Measurements from ENCODE around the gene LINGO1. TPM values are rescaled to one million over a fixed set of nuclear protein-coding genes. Genes with fewer than 3 reads are reported as not detected.

LINGO1 gene
- total and polyA plus RNA-seq, 9 of the 15 experiments (the other 6 are each of a cell fraction or from before 2014, with no cell fraction given), result 0.07 to 15.3 (median 2.1) TPM

GRCh38 chr15:77633134-77633912 is 611 bp upstream of the LINGO1 start (continued):
- TF ChIP-seq, protein P1, sequence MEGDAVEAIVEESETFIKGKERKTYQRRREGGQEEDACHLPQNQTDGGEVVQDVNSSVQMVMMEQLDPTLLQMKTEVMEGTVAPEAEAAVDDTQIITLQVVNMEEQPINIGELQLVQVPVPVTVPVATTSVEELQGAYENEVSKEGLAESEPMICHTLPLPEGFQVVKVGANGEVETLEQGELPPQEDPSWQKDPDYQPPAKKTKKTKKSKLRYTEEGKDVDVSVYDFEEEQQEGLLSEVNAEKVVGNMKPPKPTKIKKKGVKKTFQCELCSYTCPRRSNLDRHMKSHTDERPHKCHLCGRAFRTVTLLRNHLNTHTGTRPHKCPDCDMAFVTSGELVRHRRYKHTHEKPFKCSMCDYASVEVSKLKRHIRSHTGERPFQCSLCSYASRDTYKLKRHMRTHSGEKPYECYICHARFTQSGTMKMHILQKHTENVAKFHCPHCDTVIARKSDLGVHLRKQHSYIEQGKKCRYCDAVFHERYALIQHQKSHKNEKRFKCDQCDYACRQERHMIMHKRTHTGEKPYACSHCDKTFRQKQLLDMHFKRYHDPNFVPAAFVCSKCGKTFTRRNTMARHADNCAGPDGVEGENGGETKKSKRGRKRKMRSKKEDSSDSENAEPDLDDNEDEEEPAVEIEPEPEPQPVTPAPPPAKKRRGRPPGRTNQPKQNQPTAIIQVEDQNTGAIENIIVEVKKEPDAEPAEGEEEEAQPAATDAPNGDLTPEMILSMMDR (IDR thresholded peaks at IDR 0.05 in 2 of 3, conservative IDR thresholded peaks at IDR 0.05 in 1 of 3; ENCODE audit: insufficient read depth in 2 of 3, low read depth in 1 of 3, low read length in 3 of 3), result peak; percentile 100
- TF ChIP-seq RBM14 (IDR thresholded peaks at IDR 0.05; ENCODE audit: borderline replicate concordance, insufficient read depth, low read depth, low read length), result 0 out of 2 replicates have a peak, but pooled peaks have one; percentile 84
- peak; percentile 68; the same call in 1 of the 2 replicates for TF ChIP-seq ESRRA (IDR thresholded peaks at IDR 0.05; ENCODE audit: borderline replicate concordance, low read depth)
- no peak for TF ChIP-seq SMAD2 (IDR thresholded peaks at IDR 0.05; ENCODE audit: low read depth, low read length)
- TF ChIP-seq HEY1 (CRISPR knock-in tag; IDR thresholded peaks at IDR 0.05; ENCODE audit: borderline replicate concordance), result no peak
- TF ChIP-seq CXXC5 (CRISPR knock-in tag; IDR thresholded peaks at IDR 0.05), result peak; percentile 16
- TF ChIP-seq SRSF9 (IDR thresholded peaks at IDR 0.05; ENCODE audit: borderline replicate concordance, low read depth, low read length), result no peak
- TF ChIP-seq ZNF354B (CRISPR knock-in tag; IDR thresholded peaks at IDR 0.05), result no peak
- no peak for TF ChIP-seq CREB5 (CRISPR knock-in tag; IDR thresholded peaks at IDR 0.05)
- no peak for TF ChIP-seq U2AF1 (optimal IDR thresholded peaks at IDR 0.05; ENCODE audit: low read depth, low read length)
- TF ChIP-seq YBX1 (IDR thresholded peaks at IDR 0.05), result no peak
- no peak for TF ChIP-seq NFE2L1 (tag; IDR thresholded peaks at IDR 0.05; ENCODE audit: borderline replicate concordance, low read depth)
- TF ChIP-seq ZNF239 (CRISPR knock-in tag; IDR thresholded peaks at IDR 0.05), result no peak
- TF ChIP-seq ZNF121 (CRISPR knock-in tag; conservative IDR thresholded peaks at IDR 0.05), result no peak
- 0 out of 2 replicates have a peak, but pooled peaks have one; percentile 57 for TF ChIP-seq TOE1 (IDR thresholded peaks at IDR 0.05; ENCODE audit: borderline replicate concordance)
- no peak for TF ChIP-seq TOE1 (CRISPR knock-in tag; IDR thresholded peaks at IDR 0.05; ENCODE audit: borderline replicate concordance, low read depth)
- no peak for TF ChIP-seq ARID2 (IDR thresholded peaks at IDR 0.05)
- no peak for TF ChIP-seq ZNF311 (CRISPR knock-in tag; IDR thresholded peaks at IDR 0.05)
- TF ChIP-seq TARDBP (IDR thresholded peaks at IDR 0.05), result peak; percentile 53; the same call in 1 of the 2 replicates
- TF ChIP-seq TAF1 (IDR thresholded peaks at IDR 0.05; ENCODE audit: control insufficient read depth, extremely low read depth, insufficient read depth, low read length, severe bottlenecking), result peak; percentile 38
- 0 out of 2 replicates have a peak, but pooled peaks have one; percentile 55 for TF ChIP-seq ZNF431 (CRISPR knock-in tag; IDR thresholded peaks at IDR 0.05)
- TF ChIP-seq, protein P2, sequence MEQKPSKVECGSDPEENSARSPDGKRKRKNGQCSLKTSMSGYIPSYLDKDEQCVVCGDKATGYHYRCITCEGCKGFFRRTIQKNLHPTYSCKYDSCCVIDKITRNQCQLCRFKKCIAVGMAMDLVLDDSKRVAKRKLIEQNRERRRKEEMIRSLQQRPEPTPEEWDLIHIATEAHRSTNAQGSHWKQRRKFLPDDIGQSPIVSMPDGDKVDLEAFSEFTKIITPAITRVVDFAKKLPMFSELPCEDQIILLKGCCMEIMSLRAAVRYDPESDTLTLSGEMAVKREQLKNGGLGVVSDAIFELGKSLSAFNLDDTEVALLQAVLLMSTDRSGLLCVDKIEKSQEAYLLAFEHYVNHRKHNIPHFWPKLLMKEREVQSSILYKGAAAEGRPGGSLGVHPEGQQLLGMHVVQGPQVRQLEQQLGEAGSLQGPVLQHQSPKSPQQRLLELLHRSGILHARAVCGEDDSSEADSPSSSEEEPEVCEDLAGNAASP (IDR thresholded peaks at IDR 0.05), result no peak
- TF ChIP-seq HDAC3 (IDR thresholded peaks at IDR 0.05; ENCODE audit: borderline replicate concordance, partially characterized antibody), result no peak
- TF ChIP-seq ZNF695 (CRISPR knock-in tag; IDR thresholded peaks at IDR 0.05), result no peak
